Lung (tissue), 12 donors: Measurements from ENCODE around the gene ZMYM5. TPM values are rescaled to one million over a fixed set of nuclear protein-coding genes. Genes with fewer than 3 reads are reported as not detected.
"Not testable (repeated sequence)": the region's sequence is repeated elsewhere in the genome, so short reads cannot be mapped to it uniquely, and the experiment has no call there.

ENCODE experiments used
- ATAC-seq: fragments of 200-7000 bp; cut with Tn5 transposase; one replicate; pipeline ENCODE4 v1.9.1; 2020; ENCODE audit warnings: moderate number of reproducible peaks; ENCODE audit not compliant: insufficient read depth, low FRiP score
- DNase-seq, 3 donors: peaks; one replicate each; pipeline ENCODE4 v3.0.0-alpha.2; 2013 to 2017
- H3K27ac ChIP-seq, 2 donors: one replicate each; pipeline ENCODE4 v1.5.1; 2013; ENCODE audit warnings: mild to moderate bottlenecking in 2 of 2, moderate library complexity in 2 of 2, control low read depth in 1 of 2, inconsistent platforms in 1 of 2, low read depth in 1 of 2, low read length in 1 of 2
- H3K27me3 ChIP-seq, 3 donors: one replicate each; pipeline ENCODE4 v1.5.1; 2013; ENCODE audit warnings: low read length in 2 of 3; ENCODE audit not compliant: control insufficient read depth in 3 of 3, insufficient read depth in 3 of 3
- H3K36me3 ChIP-seq, 4 donors: one replicate each; pipeline ENCODE4 v1.5.1; 2013; ENCODE audit warnings: low read length in 4 of 4, mild to moderate bottlenecking in 1 of 4, moderate library complexity in 1 of 4; ENCODE audit not compliant: control insufficient read depth in 4 of 4, insufficient read depth in 4 of 4
- H3K4me1 ChIP-seq, 5 donors: one replicate each; pipeline ENCODE4 v1.5.1; 2013; ENCODE audit warnings: low read length in 5 of 5, mild to moderate bottlenecking in 2 of 5, moderate library complexity in 1 of 5; ENCODE audit not compliant: control insufficient read depth in 5 of 5, insufficient read depth in 5 of 5
- H3K4me3 ChIP-seq: one replicate; pipeline ENCODE4 v1.5.1; 2013; ENCODE audit warnings: mild to moderate bottlenecking, control low read depth, moderate library complexity
- H3K9ac ChIP-seq, 2 donors: one replicate each; pipeline ENCODE4 v1.5.1; 2013; ENCODE audit warnings: low read length in 2 of 2, control low read depth in 1 of 2; ENCODE audit not compliant: insufficient read depth in 1 of 2
- H3K9me3 ChIP-seq, 4 donors: one replicate each; pipeline ENCODE4 v1.5.1; 2013; ENCODE audit warnings: low read length in 3 of 4, mild to moderate bottlenecking in 1 of 4, moderate library complexity in 1 of 4; ENCODE audit not compliant: control insufficient read depth in 4 of 4, insufficient read depth in 3 of 4
- CTCF ChIP-seq: IDR thresholded peaks from 2 replicates; pipeline ENCODE4 v1.5.1; 2012; ENCODE audit warnings: mild to moderate bottlenecking; ENCODE audit errors: control extremely low read depth, extremely low read depth
- WGBS, 2 donors: extraction: QIAGEN DNeasy Blood & Tissue Kit; methylation state at CpG; one replicate each; pipeline ENCODE4 v1.1.7; 2013; 5-methylcytosine and 5-hydroxymethylcytosine counted together
- polyA plus RNA-seq, 2 donors: library from polyadenylated mRNA; stranded (reverse); fragments of 200-250 nt; gene quantifications; one replicate each; pipeline ENCODE4 v1.2.1, GENCODE V29; 2013
- total RNA-seq, 2 donors: library from RNA; depleted of rRNA in 1 of 2; stranded (reverse); fragments of >200 nt in 1 of 2; gene quantifications; one replicate each; pipeline ENCODE4 v1.2.1, GENCODE V29; 2014 to 2021
- donor health status: control.
- donor health status: control.
- donor health status: Bipolar disorder and iron deficiency.
- donor health status: healthy.
- donor health status: DM: yes; HTN: yes; CAD: no.

The ZMYM5 gene
- total and polyA plus RNA-seq, 4 donors: 5.6 to 32.8 (median 8.6) TPM

- Histone ChIP-seq H3K36me3 (peaks cover 2 to 12% (median 10%) of the 10 kb centered on the region in 4 donors), H3K9ac (no peak overlapping the region), H3K27ac (no peak overlapping the region), H3K27me3 (no peaks in the 10 kb centered on the region), H3K4me1 (no peaks in the 10 kb centered on the region), H3K4me3 (no peak overlapping the region), H3K9me3 (no peaks in the 10 kb centered on the region)
- DNase-seq: no peak
- no peak for ATAC-seq
- WGBS, 2 donors: 91 to 92% methylated on average over 10 of the region's 10 CpGs
- no peak for TF ChIP-seq CTCF
These were observed 46.3 kb downstream of the ZMYM5 start for GRCh38 chr13:19817106-19817505.

GRCh38 chr13:19815842-19816241 is 47.6 kb downstream of the ZMYM5 start:
- not testable (repeated sequence) for H3K4me1 ChIP-seq, H3K4me3 ChIP-seq, H3K9me3 ChIP-seq, DNase-seq, H3K9ac ChIP-seq, H3K27ac ChIP-seq, H3K27me3 ChIP-seq, ATAC-seq
- 97 to 98% methylated on average over 2 of the region's 2 CpGs for WGBS, 2 donors
- H3K36me3 ChIP-seq: peaks cover 2 to 12% (median 9%) of the 10 kb centered on the region in 4 donors

DNA sequence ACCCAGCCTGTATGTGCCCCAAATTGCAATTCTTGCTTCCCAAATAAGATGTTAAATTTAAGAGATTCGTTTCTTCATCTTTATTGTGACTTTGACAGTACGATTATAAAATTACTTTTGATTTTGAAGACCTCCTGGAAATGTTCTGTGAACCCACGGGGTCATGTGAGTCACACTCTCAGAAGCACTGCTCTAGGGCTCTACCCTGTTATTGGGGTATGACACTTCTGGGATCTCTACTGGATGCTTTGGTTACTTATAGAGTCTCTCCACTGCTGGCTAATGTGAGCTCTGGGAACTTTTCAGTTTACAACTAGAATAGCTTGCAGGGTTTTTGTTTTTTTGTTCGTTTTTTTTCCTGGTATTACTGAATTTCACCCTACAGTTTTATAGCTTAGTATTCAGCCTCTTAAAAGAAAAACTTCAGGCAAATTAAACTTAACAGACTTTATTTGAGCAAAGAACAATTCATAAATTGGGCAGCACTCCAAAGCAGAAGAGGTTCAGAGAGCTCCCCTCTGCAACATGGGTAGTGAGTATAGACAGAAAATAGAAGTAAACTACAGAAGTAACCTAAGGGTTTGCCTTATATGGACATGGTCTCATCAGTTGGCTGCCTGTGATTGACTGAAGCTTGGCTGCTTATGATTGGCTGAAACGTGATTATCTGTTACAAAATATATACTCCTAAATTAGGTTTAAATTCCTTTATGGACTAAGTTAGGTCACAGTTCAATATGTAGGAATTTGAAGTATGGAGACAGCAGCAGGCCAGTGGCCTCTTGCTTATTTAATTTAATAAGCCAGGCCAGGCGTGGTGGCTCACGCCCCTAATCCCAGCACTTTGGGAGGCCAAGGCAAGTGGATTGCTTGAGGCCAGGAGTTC is 52.2 kb downstream of the ZMYM5 start:
- ATAC-seq (no peak), DNase-seq (no peak)
- TF ChIP-seq CTCF: no peak
- no peaks in the 10 kb centered on the region for H3K9me3 ChIP-seq
- peaks cover 0 to 2% (median 0%) of the 10 kb centered on the region in 4 donors for H3K36me3 ChIP-seq
- WGBS, 2 donors: 96% methylated on average over 7 of the region's 7 CpGs
- H3K27ac ChIP-seq: no peak overlapping the region
- H3K27me3 ChIP-seq: no peaks in the 10 kb centered on the region
- no peak overlapping the region for H3K9ac ChIP-seq
- no peak overlapping the region for H3K4me3 ChIP-seq
- no peaks in the 10 kb centered on the region for H3K4me1 ChIP-seq

- TF ChIP-seq CTCF: no peak
- no peaks in the 10 kb centered on the region for H3K9me3 ChIP-seq
- WGBS, 2 donors: 89 to 96% methylated on average over 4 of the region's 4 CpGs
- no peaks in the 10 kb centered on the region for H3K27me3 ChIP-seq
- H3K4me3 ChIP-seq: no peak overlapping the region
- no peak overlapping the region for H3K9ac ChIP-seq
- H3K36me3 ChIP-seq: peaks cover 0 to 2% (median 0%) of the 10 kb centered on the region in 4 donors
- ATAC-seq: no peak
- DNase-seq: no peak
- no peak overlapping the region for H3K27ac ChIP-seq
- H3K4me1 ChIP-seq: no peaks in the 10 kb centered on the region
These were observed 53.3 kb downstream of the ZMYM5 start for GRCh38 chr13:19810151-19810550.
